HepG2 (cell line): ENCODE data around the gene EPM2AIP1.

ENCODE experiments used
- AHR ChIP-seq: IDR thresholded peaks from 2 replicates; pipeline ENCODE4 v1.6.1; 2018; ENCODE audit warnings: missing genetic modification reagents, missing compliant biosample characterization
- NR1H2 ChIP-seq: sonication (generic); formaldehyde crosslinking; IDR thresholded peaks from 2 replicates; pipeline ENCODE4 v1.8.1; 2022; ENCODE audit warnings: low read depth, missing genetic modification reagents, borderline replicate concordance
- ZNF24 ChIP-seq: fragments of 450-650 bp; IDR thresholded peaks from 2 replicates; pipeline ENCODE4 v1.6.1; 2017; ENCODE audit warnings: antibody characterized with exemption, mild to moderate bottlenecking
- TF ChIP-seq, protein P1 (sequence below), 2 experiments: IDR thresholded peaks; 2 replicates each; pipeline ENCODE4 v1.6.1; 2011 to 2012; ENCODE audit warnings: low read length in 2 of 2, borderline replicate concordance in 1 of 2, low read depth in 1 of 2, mild to moderate bottlenecking in 1 of 2, moderate library complexity in 1 of 2
- TF ChIP-seq, protein P2 (sequence below): sonication (generic); formaldehyde crosslinking; IDR thresholded peaks from 2 replicates; pipeline ENCODE4 v1.4.0; 2020; ENCODE audit warnings: low read depth, mild to moderate bottlenecking, missing genetic modification reagents
- TF ChIP-seq, protein P3 (sequence below): sonication (generic); formaldehyde crosslinking; IDR thresholded peaks from 2 replicates; pipeline ENCODE4 v1.4.0; 2020; ENCODE audit warnings: missing genetic modification reagents

- TF ChIP-seq ZNF24 (no peak), AHR (CRISPR knock-in tag) (no peak), NR1H2 (CRISPR knock-in tag) (no peak)
- TF ChIP-seq, protein P1, sequence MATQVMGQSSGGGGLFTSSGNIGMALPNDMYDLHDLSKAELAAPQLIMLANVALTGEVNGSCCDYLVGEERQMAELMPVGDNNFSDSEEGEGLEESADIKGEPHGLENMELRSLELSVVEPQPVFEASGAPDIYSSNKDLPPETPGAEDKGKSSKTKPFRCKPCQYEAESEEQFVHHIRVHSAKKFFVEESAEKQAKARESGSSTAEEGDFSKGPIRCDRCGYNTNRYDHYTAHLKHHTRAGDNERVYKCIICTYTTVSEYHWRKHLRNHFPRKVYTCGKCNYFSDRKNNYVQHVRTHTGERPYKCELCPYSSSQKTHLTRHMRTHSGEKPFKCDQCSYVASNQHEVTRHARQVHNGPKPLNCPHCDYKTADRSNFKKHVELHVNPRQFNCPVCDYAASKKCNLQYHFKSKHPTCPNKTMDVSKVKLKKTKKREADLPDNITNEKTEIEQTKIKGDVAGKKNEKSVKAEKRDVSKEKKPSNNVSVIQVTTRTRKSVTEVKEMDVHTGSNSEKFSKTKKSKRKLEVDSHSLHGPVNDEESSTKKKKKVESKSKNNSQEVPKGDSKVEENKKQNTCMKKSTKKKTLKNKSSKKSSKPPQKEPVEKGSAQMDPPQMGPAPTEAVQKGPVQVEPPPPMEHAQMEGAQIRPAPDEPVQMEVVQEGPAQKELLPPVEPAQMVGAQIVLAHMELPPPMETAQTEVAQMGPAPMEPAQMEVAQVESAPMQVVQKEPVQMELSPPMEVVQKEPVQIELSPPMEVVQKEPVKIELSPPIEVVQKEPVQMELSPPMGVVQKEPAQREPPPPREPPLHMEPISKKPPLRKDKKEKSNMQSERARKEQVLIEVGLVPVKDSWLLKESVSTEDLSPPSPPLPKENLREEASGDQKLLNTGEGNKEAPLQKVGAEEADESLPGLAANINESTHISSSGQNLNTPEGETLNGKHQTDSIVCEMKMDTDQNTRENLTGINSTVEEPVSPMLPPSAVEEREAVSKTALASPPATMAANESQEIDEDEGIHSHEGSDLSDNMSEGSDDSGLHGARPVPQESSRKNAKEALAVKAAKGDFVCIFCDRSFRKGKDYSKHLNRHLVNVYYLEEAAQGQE (IDR thresholded peaks at IDR 0.05; ENCODE audit: borderline replicate concordance in 1 of 2, low read depth in 1 of 2, low read length in 2 of 2), result no peak
- TF ChIP-seq, protein P2, sequence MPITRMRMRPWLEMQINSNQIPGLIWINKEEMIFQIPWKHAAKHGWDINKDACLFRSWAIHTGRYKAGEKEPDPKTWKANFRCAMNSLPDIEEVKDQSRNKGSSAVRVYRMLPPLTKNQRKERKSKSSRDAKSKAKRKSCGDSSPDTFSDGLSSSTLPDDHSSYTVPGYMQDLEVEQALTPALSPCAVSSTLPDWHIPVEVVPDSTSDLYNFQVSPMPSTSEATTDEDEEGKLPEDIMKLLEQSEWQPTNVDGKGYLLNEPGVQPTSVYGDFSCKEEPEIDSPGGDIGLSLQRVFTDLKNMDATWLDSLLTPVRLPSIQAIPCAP (CRISPR knock-in tag), result no peak
- TF ChIP-seq, protein P3, sequence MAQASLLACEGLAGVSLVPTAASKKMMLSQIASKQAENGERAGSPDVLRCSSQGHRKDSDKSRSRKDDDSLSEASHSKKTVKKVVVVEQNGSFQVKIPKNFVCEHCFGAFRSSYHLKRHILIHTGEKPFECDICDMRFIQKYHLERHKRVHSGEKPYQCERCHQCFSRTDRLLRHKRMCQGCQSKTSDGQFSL (CRISPR knock-in tag), result no peak
Measured at GRCh38 chr3:36964331-36964730, 28.6 kb downstream of the EPM2AIP1 start.
